NCI-H2107 treated with DMSO at 0.1 percent for 48 hours (cell line): Measurements from ENCODE around the gene CTNNBL1.
"Not testable (repeated sequence)": the region's sequence is repeated elsewhere in the genome, so short reads cannot be mapped to it uniquely, and the experiment has no call there.

Experiments used
- DNase-seq: peaks from one replicate; lab custom pipeline; 2025; ENCODE audit not compliant: unreplicated experiment; lab: John Stamatoyannopoulos, UW

Gene CTNNBL1

GRCh38 chr20:37848706-37849105, 154.9 kb downstream of the CTNNBL1 start:
- no peak for DNase-seq

- no peak for DNase-seq
These were observed 155.3 kb downstream of the CTNNBL1 start for GRCh38 chr20:37849156-37849555.

- DNase-seq = no peak
These were observed 155.7 kb downstream of the CTNNBL1 start for GRCh38 chr20:37849566-37849965.

- DNase-seq = no peak
These were observed 156.3 kb downstream of the CTNNBL1 start for GRCh38 chr20:37850036-37850592.

GRCh38 chr20:37850724-37851355, 157.0 kb downstream of the CTNNBL1 start:
- DNase-seq = no peak

GRCh38 chr20:37852666-37853065, 158.8 kb downstream of the CTNNBL1 start:
- DNase-seq = no peak

GRCh38 chr20:37853823-37854375, 160.1 kb downstream of the CTNNBL1 start:
- DNase-seq = no peak

GRCh38 chr20:37856034-37856433, 162.2 kb downstream of the CTNNBL1 start:
- DNase-seq = not testable (repeated sequence)

GRCh38 chr20:37856932-37857660, 163.3 kb downstream of the CTNNBL1 start:
- no peak for DNase-seq

- no peak for DNase-seq
These were observed 165.8 kb downstream of the CTNNBL1 start for GRCh38 chr20:37859406-37860171.

- DNase-seq = no peak
These were observed 169.5 kb downstream of the CTNNBL1 start for GRCh38 chr20:37863289-37863688.

GRCh38 chr20:37864298-37864697, 170.5 kb downstream of the CTNNBL1 start:
- DNase-seq = no peak

- no peak for DNase-seq
These were observed 172.2 kb downstream of the CTNNBL1 start for GRCh38 chr20:37866051-37866450.

GRCh38 chr20:37867289-37868195, 173.7 kb downstream of the CTNNBL1 start:
- DNase-seq = no peak

GRCh38 chr20:37868851-37869333, 175.1 kb downstream of the CTNNBL1 start:
- no peak for DNase-seq

- DNase-seq = no peak
These were observed 175.6 kb downstream of the CTNNBL1 start for GRCh38 chr20:37869334-37869861.

- DNase-seq = no peak
These were observed 176.5 kb downstream of the CTNNBL1 start for GRCh38 chr20:37870294-37870693.

- DNase-seq = no peak
These were observed 177.9 kb downstream of the CTNNBL1 start for GRCh38 chr20:37871751-37872150.

- DNase-seq = no peak
These were observed 178.3 kb downstream of the CTNNBL1 start for GRCh38 chr20:37872161-37872560.

GRCh38 chr20:37873884-37874283, 180.1 kb downstream of the CTNNBL1 start:
- no peak for DNase-seq
